Caco-2 (cell line): ENCODE results near the gene GBE1. TPM values are rescaled to one million over a fixed set of nuclear protein-coding genes. Genes with fewer than 3 reads are reported as not detected.
"Not testable (repeated sequence)": the region's sequence is repeated elsewhere in the genome, so short reads cannot be mapped to it uniquely, and the experiment has no call there.

Source experiments
- BruUV-seq: library from RNA; stranded (reverse); fragments of 400-500 nt; replicated peaks from 2 replicates; lab custom pipeline; 2021; lab: Mats Ljungman, UMichigan
- CTCF ChIA-PET: fragments of 300-600 bp; sonication (Branson Sonifier 250); formaldehyde crosslinking; loops from one replicate; lab custom pipeline; 2022; ENCODE audit warnings: antibody characterized with exemption; lab: Charles Lee
- POLR2A ChIA-PET: fragments of 300-600 bp; sonication (Branson Sonifier 250); formaldehyde crosslinking; loops from one replicate; lab custom pipeline; 2022; ENCODE audit warnings: antibody characterized with exemption; lab: Charles Lee
- DNase-seq, 2 experiments: peaks; one replicate each; pipeline versions ENCODE4 v3.0.0 to v3.0.0-alpha.2; 2020 to 2022
- H3K27me3 ChIP-seq: replicated peaks from 2 replicates; pipeline ENCODE4 v1.6.0; 2011; ENCODE audit warnings: low read length; ENCODE audit not compliant: control insufficient read depth, insufficient read depth
- H3K36me3 ChIP-seq: 2 replicates; pipeline ENCODE4 v1.5.1; 2011; ENCODE audit warnings: low read length; ENCODE audit not compliant: control insufficient read depth, insufficient read depth
- H3K4me1 ChIP-seq: fragments of 250-450 bp; sonication (Bioruptor Pico); 2 replicates; pipeline ENCODE4 v1.5.1; 2020; ENCODE audit warnings: mild to moderate bottlenecking
- H3K4me3 ChIP-seq: 2 replicates; pipeline ENCODE4 v1.5.1; 2011; ENCODE audit warnings: low read depth, mild to moderate bottlenecking, control low read depth, low read length
- H3K9me3 ChIP-seq: fragments of 250-450 bp; sonication (Bioruptor Pico); 2 replicates; pipeline ENCODE4 v1.5.1; 2020; ENCODE audit warnings: mild to moderate bottlenecking, moderate library complexity
- H3K27ac Mint-ChIP-seq: one replicate; pipeline ENCODE4 v1.8.0; 2022; ENCODE audit warnings: mixed read lengths; ENCODE audit not compliant: unreplicated experiment
- H3K27me3 Mint-ChIP-seq: one replicate; pipeline ENCODE4 v1.8.0; 2022; ENCODE audit warnings: mixed read lengths; ENCODE audit not compliant: insufficient read depth, unreplicated experiment
- H3K36me3 Mint-ChIP-seq: one replicate; pipeline ENCODE4 v1.8.0; 2022; ENCODE audit warnings: mild to moderate bottlenecking, mixed read lengths; ENCODE audit not compliant: insufficient read depth, unreplicated experiment
- H3K4me1 Mint-ChIP-seq: one replicate; pipeline ENCODE4 v1.8.0; 2022; ENCODE audit warnings: low read depth, mixed read lengths; ENCODE audit not compliant: unreplicated experiment
- H3K4me3 Mint-ChIP-seq: one replicate; pipeline ENCODE4 v1.8.0; 2022; ENCODE audit warnings: mild to moderate bottlenecking, moderate library complexity, mixed read lengths; ENCODE audit not compliant: unreplicated experiment
- H3K9me3 Mint-ChIP-seq: one replicate; pipeline ENCODE4 v1.8.0; 2022; ENCODE audit warnings: mixed read lengths; ENCODE audit not compliant: unreplicated experiment
- CTCF ChIP-seq, 2 experiments: fragments of 200-600 bp in 1 of 2; IDR thresholded peaks; 1 replicate in 1 of 2; 2 replicates in 1 of 2; pipeline versions ENCODE4 v1.5.1 to v1.8.0; 2011 to 2022; ENCODE audit warnings: antibody characterized with exemption in 1 of 2, control low read depth in 1 of 2, inconsistent platforms in 1 of 2, low read depth in 1 of 2, low read length in 1 of 2, mild to moderate bottlenecking in 1 of 2, moderate library complexity in 1 of 2; ENCODE audit not compliant: insufficient read depth in 1 of 2, severe bottlenecking in 1 of 2, unreplicated experiment in 1 of 2
- intact Hi-C: fragments of 100-400 bp; cut with micrococcal nuclease; formaldehyde crosslinking; loops from one replicate; pipeline ENCODE4 v1.10.0; 2022; ENCODE audit not compliant: unreplicated experiment
- total RNA-seq: library from RNA; stranded (reverse); gene quantifications from 2 replicates; pipeline ENCODE4 v1.2.3, GENCODE V29; 2022

Gene GBE1
- total RNA-seq, 1 experiment from 2014 or later, result 8.2 TPM

- Histone ChIP-seq H3K27me3 (no peaks in the 10 kb centered on the region), H3K36me3 (no peaks in the 10 kb centered on the region), H3K9me3 (no peaks in the 10 kb centered on the region), H3K4me1 (no peaks in the 10 kb centered on the region; the same call in 1 of the 2 replicates), H3K4me3 (peak overlapping the region; percentile 86)
- Mint-ChIP-seq H3K27ac (peak overlapping the region; percentile 91), H3K27me3 (no peaks in the 10 kb centered on the region), H3K9me3 (no peaks in the 10 kb centered on the region), H3K4me3 (peak overlapping the region; percentile 82), H3K4me1 (peaks cover 5% of the 10 kb centered on the region), H3K36me3 (no peaks in the 10 kb centered on the region)
- ChIA-PET CTCF (no interaction called here), POLR2A (no interaction called here)
- no peak for TF ChIP-seq CTCF (IDR thresholded peaks at IDR 0.05; ENCODE audit: insufficient read depth in 1 of 2, low read depth in 1 of 2, low read length in 1 of 2, severe bottlenecking in 1 of 2, unreplicated experiment in 1 of 2)
- intact Hi-C loops, result loop anchor here (2.0 to 10.0 kb wide), 3 partner anchors 45 to 457 kb away; no protein-coding TSS in a partner anchor
- DNase-seq, result no peak
- no TSS peak for BruUV-seq
Observed at GRCh38 chr3:81761904-81762580, 597 bp upstream of the GBE1 start.

- no peaks in the 10 kb centered on the region; the same call in 1 of the 2 replicates for H3K4me1 ChIP-seq
- H3K36me3 Mint-ChIP-seq, result no peaks in the 10 kb centered on the region
- BruUV-seq, result TSS peak; percentile 51
- CTCF ChIA-PET, result no interaction called here
- no peak for TF ChIP-seq CTCF (IDR thresholded peaks at IDR 0.05; ENCODE audit: insufficient read depth in 1 of 2, low read depth in 1 of 2, low read length in 1 of 2, severe bottlenecking in 1 of 2, unreplicated experiment in 1 of 2)
- H3K4me1 Mint-ChIP-seq, result peaks cover 5% of the 10 kb centered on the region
- H3K27me3 Mint-ChIP-seq, result no peaks in the 10 kb centered on the region
- H3K27me3 ChIP-seq, result no peaks in the 10 kb centered on the region
- H3K9me3 ChIP-seq, result no peaks in the 10 kb centered on the region
- H3K27ac Mint-ChIP-seq, result no peak overlapping the region
- POLR2A ChIA-PET, result no interaction called here
- H3K9me3 Mint-ChIP-seq, result no peaks in the 10 kb centered on the region
- peak overlapping the region; percentile 82 for H3K4me3 Mint-ChIP-seq
- peak overlapping the region; percentile 86 for H3K4me3 ChIP-seq
- no peak for DNase-seq
- intact Hi-C loops, result loop anchor here (2.0 to 10.0 kb wide), 3 partner anchors 43 to 455 kb away; no protein-coding TSS in a partner anchor
- no peaks in the 10 kb centered on the region for H3K36me3 ChIP-seq
Observed at GRCh38 chr3:81760215-81760614, 1.2 kb downstream of the GBE1 start.

- H3K9me3 ChIP-seq, H3K27me3 ChIP-seq, H3K27ac Mint-ChIP-seq, intact Hi-C loops, POLR2A ChIA-PET, BruUV-seq, CTCF ChIA-PET, DNase-seq, H3K36me3 Mint-ChIP-seq, H3K4me3 Mint-ChIP-seq, H3K4me1 Mint-ChIP-seq, H3K4me3 ChIP-seq, H3K27me3 Mint-ChIP-seq, H3K4me1 ChIP-seq, H3K36me3 ChIP-seq: not testable (repeated sequence)
- peaks cover 10% of the 10 kb centered on the region for H3K9me3 Mint-ChIP-seq
Observed at GRCh38 chr3:81758771-81759170, 2.7 kb downstream of the GBE1 start.
